TTC549 (cell line): ENCODE data around the gene MDN1.
"Not testable (repeated sequence)": the region's sequence is repeated elsewhere in the genome, so short reads cannot be mapped to it uniquely, and the experiment has no call there.

Experiments
- FAIRE-seq: peaks from 2 replicates; lab custom pipeline; 2012; peaks lifted over from hg19 to GRCh38; lab: Jason Lieb, UNC

MDN1 gene

DNA sequence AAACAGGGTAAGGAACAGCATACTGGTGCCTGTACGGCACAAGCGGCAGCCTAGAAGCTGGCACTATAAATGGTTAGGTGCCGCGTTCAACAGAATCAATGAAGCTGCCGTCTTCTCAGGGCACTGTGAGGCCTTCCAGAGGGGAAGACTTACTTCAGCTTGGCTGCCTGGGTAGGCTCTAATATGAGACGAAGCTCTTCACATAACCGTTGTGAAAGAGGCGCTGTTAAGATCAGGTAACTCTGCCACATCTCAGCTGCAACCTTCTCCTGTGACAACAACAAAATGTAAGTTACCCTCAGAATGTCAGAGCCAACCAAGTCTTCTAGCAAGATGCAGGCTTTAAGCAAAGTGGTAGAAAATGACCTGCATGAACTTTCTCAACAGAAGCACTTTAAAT lies 169.0 kb downstream of the MDN1 start:
- no peak for FAIRE-seq

DNA sequence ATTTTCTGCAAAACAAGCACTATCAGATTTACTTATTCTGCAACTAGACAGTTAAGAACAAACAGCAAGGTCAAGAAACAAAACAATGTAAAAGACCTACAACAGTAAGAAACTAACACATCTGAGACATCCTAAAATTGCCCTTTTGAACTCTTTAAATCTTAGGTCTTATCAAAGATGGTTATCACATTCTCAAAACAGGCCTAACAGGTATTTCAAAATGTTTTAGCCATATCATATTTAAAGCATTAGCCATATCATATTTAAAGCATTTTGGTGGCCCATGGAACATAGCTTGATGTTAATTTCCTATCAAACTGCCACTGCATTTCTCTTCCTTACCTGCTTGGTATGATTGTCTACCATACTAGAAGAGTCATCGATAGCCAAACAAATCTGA lies 169.9 kb downstream of the MDN1 start:
- FAIRE-seq: no peak

DNA sequence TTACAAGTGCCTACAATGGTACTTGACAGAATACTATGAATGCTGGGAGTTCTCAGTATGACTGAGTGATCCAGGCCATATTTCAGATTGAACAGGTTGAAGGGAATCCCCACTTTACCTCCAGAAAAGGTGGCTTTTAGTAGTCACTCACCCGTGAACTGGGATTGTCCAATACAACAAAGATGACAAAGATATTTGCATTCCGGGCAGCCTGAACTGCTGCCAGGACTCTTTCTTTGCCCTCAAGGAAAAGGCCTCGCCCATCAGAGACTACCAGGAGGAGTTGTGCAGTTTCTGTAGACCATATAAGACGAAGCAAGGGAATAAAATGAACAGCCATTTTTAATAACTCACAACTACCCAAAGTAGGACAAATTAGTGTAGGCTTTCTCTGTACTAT lies 174.7 kb downstream of the MDN1 start:
- no peak for FAIRE-seq

DNA sequence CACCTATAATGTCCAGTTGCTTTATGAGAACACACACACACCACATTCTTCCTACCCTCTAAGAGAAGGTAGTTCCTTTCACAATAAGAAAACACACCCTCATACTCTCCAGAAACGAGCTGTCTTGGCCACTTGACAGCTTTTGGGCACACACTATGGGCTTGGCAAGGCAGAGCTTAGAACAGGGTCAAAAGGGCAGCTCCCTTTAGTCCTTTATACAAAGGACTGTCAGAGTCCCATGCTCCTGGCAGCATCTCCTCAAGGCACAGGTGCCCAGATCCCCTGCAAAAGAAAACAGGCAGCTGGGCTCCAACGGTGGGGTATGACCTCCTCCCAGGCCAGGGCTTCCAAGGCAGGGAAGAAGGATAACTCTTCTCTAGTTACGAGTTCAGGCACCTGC lies 176.2 kb downstream of the MDN1 start:
- FAIRE-seq: no peak

DNA sequence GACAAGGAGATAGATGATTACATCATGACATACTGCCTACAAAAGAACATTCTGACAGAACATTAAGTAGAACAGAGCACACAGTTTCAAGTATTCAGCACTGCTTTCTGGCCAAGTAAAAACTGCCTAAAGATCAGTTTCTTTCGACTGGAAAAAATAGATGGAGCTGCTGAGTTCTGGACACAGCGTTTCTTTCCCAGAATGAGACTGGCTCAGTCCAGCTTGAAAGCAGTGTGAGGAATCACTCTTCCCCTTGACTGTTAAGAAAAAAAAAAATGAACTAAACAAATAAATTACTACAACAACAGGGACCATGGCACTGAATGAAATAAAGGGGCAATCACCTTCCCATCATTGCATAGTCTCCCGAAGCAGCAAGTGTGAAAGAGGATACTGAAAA lies 176.6 kb downstream of the MDN1 start:
- FAIRE-seq: no peak

DNA sequence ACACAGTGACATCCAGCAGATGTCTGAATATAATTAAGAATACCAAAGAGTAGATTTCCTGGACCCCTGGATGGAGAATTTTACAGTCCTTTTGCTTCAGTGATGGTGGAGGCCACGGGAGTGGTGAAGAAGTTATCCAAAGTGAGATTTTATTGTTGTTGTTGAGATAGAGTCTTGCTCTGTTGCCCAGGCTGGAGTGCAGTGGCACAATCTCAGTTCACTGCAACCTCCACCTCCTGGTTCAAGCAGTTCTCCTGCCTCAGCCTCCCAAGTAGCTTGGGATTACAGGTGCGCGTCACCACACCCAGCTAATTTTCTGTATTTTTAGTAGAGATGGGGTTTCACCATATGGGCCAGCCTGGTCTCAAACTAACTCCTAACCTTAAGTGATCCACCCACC lies 178.0 kb downstream of the MDN1 start:
- not testable (repeated sequence) for FAIRE-seq

DNA sequence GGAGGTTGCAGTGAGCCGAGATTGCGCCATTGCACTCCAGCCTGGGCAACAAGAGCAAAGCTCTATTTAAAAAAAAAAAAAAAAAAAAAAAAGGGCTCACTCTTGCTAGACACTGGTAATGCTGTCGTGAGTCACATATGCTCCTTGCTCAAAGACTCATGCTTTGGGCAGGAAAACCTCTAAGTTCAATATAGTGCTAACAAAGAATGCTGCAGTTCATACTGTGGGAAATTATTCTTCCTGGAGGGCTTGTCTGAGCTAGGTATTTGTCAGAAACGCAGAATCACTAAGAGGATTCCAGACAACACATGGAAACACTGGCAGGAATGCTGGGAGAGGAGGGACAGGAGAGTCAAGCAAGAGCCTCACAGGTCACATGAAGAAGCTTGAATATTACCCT lies 178.8 kb downstream of the MDN1 start:
- no peak for FAIRE-seq

DNA sequence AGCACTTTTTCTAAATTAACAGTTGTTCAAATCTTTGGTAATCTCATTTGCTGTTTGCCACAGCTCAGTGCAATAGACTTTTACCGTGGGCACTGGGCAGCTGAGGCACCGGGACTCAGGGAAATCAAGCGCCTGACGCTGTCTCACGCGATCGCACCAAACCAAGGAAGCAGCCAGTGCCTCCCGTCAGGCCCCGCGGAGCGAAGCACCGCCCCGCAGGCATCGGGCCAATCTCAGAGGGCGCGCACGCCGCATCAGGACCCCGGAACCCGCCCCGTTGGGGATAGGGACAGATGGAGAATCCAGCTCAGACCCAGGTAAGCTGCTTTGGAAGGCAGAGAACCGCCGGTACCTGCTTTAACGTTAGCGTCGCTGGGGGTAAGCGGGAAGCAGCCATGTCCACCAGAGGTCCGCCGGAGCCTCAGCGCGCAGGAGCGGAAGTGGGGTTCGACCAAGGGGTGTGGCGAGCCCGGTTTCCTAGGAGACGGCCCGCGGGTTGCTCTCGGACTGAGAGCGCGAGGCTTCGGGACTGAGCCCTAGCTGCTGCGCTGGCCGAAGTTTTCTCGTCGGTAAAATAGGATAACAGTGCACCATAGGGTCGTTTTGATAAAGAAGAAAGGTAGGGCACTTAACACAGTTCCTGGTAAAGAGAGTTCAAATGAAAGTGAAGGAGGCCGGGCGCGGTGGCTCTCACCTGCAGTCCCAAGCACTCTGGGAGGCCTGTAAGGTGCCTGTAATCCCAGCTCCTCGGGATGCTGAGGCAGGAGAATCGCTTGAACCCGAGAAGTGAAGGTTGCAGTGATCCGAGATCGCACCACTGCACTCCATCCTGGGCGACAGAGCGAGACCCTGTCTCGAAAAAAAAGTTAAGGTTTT lies 181.0 kb downstream of the MDN1 start, which contains the start of gene LYRM2:
Gene LYRM2, minus strand, starts transcription at position 428 of the 876 bp plus-strand sequence. Its CDS starts 31 bp downstream, at position 397.
- peak; percentile 52 for FAIRE-seq

DNA sequence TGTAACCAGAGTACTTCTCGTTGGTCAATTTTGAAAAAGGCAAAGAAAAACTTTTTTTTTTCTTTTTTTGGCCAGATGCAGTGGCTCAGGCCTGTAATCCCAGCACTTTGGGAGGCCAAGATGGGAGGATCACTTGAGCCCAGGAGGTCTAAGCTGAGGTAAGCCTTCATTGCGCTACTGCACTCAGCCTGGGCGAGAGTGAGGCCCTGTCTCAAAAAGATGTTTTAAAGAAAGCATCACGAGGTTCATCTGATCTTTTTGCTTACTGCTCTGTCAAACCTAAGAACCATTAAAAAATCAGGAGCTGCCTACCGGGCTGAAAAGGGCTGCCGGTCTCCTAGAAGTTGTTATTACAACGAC lies 181.7 kb downstream of the MDN1 start:
- FAIRE-seq: no peak

DNA sequence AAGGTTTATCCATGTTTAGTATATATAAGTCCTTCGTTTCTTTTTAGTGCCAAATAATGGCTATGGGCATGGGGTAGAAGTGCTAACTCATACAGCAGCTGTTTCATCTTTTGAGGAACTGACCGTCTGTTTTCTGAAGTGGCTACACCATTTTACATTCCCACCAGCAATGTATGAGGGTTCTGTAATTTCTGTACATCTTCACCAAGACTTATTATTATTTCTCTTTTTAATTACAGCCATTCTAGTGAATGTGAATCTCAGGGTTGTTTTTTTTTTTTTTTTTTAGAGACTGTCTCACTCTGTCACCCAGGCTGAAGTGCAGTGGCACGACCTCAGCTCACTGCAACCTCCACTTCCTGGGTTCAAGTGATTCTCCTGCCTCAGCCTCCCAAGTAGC lies 183.2 kb downstream of the MDN1 start:
- not testable (repeated sequence) for FAIRE-seq

DNA sequence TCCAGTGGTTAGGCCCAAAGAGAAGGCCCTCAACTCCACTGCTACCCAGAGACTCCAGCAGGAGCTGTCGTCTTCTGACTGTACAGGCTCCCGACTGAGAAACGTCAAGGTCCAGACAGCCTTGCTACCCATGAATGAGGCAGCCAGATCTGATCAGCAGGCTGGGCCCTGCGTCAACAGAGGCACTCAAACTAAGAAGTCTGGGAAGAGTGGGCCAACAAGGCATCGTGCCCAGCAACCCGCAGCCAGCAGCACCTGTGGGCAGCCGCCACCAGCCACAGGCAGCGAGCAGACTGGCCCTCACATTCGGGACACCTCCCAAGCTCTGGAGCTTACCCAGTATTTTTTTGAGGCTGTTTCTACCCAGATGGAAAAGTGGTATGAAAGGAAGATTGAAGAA lies 189.1 kb downstream of the MDN1 start:
- FAIRE-seq: no peak

DNA sequence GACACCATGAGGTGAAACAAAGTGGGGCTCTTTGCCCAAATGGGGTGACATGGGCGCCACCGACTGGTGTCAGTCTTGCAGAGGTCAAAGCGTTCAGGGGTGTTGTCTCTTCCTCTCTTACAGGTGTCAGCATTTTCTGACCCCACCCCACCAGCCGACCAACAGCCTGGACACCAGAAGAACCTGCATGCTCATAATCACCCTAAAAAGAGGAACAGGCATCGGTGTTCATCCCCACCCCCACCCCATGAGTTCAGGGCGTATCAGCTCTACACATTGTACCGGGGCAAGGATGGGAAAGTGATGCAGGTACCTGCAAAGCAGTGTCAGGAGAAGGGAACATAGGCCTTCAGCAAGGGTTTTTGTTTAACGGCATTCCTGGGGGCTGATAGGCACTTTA lies 195.8 kb downstream of the MDN1 start:
- FAIRE-seq: no peak

DNA sequence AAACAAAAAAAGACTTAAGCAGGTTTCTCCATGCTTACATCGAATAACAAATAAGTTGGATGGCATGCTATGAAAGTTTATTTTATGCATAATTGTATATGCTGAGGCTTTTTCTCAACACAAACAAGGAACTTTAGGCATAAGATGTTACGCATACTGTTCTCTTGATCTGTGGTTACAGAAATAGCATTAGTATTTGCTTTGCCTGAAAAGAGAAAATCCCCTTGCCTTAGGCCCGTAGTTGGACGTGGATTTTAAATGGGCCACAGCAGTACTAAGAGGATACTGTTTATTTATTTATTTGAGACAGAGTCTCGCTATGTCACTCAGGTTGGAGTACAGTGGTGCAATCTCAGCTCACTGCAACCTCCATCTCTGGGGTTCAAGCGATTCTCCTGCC lies 200.0 kb downstream of the MDN1 start:
- no peak for FAIRE-seq

DNA sequence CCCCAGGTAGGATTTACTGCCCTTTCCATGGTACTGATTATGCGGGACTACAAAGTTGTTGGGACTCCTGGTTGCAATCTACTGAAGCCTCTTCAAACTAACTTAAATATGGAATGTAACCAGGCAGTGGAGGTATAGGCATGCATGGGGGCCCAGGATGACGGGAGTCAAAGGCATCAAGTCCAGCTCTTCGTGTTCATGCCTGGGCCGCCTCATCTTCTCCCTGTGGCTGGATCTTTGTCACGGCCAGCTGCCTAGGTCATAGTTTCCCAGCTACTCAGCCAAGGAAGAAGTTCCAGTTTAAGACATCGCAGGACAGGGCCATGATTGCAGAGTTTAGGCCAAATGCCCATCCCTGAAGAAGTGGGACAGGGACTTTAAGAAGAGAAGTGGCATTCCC lies 201.6 kb downstream of the MDN1 start:
- FAIRE-seq: no peak

DNA sequence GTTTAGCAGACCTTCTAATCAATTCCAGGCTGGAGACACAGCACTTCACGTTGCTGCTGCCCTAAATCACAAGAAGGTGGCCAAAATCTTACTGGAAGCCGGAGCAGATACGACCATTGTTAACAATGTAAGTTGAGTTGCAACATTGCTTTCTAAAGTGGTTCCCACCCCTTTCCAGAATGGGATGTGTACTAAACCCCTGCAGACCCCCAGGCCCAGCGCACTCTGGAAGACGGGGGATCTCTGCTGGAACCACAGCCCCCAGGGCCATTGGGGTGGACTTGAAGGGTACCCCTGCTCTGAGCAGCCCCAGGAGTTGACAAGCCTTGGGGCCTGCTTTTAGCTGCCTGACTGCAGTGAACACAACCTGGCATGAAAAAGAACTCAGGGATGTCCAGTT lies 203.1 kb downstream of the MDN1 start:
- FAIRE-seq: no peak

DNA sequence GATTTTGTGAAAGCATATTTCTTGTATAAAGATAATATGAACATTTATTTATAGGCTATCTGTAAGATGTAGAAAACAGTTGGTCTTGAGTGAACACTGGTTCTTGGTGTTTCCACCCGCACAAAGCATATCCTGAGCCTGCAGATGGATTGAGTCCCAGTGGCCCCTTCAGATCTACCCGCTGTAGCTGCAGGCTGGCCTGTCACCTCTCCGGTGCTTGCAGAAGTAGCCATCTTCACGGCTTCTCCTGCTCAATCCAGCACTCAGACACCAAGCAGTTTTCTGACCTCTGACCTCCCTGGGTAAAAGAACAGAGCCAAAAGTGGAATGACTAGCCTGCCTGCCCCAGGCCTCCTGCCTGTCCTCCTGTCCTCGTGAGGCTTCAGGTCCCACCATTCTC lies 203.7 kb downstream of the MDN1 start:
- FAIRE-seq: no peak

DNA sequence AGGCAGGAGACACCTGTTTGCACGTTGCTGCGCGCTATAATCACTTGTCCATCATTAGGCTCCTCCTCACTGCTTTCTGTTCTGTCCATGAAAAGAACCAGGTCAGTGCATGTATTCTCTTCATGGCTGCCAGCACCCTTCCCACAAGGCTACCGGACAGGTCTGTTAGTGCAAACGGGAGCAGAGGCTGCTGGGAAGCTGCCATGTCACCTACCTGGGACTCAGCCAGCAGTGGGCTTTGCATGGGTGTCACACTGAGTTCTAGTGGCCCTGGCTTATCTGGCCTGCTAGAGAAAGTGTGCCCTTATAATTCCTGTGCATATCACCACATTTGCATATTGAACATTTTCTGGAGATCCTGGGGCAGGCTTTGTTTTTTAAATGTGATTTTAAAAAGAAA lies 205.8 kb downstream of the MDN1 start:
- no peak for FAIRE-seq

DNA sequence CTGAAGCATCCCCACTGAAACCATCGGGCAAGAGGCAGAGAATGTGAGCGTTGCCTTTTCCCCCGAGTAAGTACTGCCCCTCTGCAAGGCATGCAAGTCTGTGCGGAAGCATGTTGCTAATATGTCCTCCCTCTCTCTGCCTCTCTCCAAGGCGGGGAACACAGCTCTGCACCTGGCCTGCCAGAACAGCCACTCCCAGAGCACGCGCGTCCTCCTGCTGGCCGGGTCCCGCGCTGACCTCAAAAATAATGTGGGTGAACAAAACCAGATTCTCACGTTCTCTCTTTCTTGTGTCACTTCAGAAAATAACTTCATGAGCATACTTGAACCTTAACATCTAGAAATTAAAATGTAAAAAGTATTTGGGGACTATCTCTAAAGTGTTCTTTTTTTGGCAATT lies 207.5 kb downstream of the MDN1 start:
- no peak for FAIRE-seq

DNA sequence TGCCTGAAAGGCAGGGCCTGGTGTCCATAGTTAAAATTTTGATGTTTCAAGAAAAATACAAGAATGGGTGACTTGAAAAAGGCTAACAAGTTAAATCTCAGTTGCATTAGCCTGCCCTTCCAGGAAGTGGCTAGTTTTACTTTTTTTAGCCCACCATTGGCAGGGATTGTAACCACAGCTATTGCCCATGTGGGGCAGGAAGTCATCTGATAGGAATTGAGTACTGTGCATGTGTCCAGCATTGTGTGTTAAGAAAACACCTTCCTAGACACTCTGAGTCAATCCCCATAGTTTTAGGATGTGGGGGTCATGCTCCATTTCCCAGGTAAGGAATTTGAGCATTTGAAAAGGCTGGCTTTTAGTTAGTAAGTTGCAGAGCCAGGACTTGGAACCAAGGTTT lies 207.9 kb downstream of the MDN1 start:
- FAIRE-seq: no peak

DNA sequence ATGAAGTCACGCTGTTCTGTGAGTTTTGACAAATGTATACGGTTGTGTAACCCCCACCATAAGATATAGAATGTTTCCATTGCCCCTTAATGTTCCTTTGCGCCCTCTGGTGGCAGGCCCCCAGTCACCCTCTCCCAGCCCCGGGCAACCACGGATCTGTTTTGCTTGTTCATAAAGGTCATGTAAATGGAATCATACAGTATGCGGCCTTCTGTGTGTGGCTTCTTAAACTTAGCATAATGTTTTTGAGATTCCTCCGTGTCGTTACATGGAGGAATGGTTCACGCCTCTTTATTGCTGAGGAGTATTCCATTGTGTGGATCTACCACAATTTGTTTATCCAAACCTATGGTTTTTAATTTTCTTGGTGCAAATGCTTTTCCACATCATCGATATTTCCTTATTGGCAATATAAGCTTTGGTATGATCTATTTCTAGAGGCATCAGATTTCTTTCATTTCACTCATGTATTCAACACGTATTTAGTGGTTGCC lies 209.4 kb downstream of the MDN1 start:
- no peak for FAIRE-seq

DNA sequence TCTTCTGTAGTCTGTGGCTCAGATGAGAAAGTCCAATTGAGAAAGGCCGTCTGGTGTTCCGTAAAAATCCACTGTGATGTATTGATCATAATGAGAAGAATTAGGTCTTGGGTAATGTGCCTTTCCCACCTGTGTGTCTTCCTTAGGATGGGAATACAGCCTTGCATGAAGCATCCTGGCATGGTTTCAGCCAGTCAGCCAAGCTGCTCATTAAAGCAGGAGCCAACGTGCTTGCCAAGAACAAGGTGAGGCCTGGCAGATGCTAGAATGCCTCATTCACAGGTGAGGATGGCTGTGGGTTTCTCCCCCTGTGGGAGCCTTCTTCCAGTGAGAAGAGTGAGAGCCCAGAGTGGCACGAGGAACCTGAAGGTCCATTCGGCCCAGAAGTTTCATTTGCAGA lies 213.7 kb downstream of the MDN1 start:
- FAIRE-seq: no peak

DNA sequence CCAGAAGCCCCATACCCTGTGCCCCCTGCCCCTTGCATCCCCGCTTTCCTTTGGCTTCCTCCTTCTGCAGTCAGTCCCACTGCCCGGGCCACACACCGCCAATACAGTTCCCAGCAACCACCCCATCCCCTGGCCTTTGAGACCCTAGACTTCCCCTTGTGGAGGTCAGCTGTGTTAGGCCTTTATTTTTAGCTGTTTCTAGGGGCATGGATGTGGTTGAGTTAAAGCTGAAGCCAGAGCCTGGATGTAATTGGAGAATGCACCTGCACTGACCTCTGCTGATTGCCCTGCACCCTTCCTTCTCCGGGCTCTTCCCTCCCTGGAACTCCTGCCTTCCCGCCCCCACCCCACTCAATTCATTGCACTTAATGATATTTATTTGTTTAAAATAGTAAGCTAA lies 214.9 kb downstream of the MDN1 start:
- FAIRE-seq: no peak

DNA sequence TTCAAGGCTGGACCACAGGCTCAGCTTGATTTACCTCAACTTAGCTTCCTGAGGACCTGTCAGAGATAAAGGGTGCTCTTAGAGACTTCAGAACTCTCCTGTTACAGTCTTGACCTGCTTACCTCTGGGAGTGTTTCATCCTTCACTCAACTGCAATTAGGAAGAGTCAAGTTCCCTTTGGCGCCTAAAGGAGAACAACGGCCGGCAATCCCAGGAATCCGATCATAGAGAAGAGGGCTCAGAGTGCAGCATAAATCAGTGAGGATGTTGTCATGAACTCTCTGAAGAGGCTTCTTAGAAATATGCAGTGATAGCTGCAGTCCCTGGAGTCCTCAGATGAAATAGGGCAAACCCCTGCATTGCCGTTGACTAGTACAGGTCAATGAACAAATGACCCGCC lies 217.4 kb downstream of the MDN1 start:
- no peak for FAIRE-seq

DNA sequence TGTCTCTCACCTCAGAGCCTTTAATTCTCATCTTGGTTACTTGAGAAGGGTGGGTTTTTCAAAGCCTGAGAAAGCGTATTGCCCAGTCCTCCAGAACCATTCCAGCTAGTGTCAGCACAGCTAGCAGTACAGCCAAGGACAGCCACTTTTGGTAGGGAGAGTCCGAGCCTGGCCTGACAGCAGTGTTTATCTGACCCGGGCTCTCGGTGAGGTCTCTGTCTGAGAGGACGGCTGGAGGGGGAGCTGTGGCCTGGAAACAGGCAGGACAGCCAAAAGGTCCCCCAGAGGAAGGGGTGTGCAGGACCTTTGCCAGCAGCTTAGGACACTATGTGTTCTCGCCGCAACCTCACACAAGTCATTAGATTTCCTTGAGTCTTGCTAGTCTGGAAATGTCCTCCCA lies 219.9 kb downstream of the MDN1 start:
- no peak for FAIRE-seq
